Breast epithelium (tissue), 4 donors: ENCODE data around the gene KCNK2. TPM values are rescaled to one million over a fixed set of nuclear protein-coding genes. Genes with fewer than 3 reads are reported as not detected.

ENCODE experiments used
- DNase-seq, 2 donors: peaks; one replicate each; pipeline ENCODE4 v3.0.0-alpha.2; 2019; ENCODE audit warnings: low spot score in 2 of 2
- H3K27ac ChIP-seq, 2 donors: fragments of 200-600 bp; sonication (generic) in 1 of 2; one replicate each; pipeline ENCODE4 v1.5.1; 2016 to 2019; ENCODE audit warnings: mild to moderate bottlenecking in 1 of 2
- H3K27me3 ChIP-seq, 2 donors: fragments of 200-600 bp; sonication (generic) in 1 of 2; one replicate each; pipeline versions ENCODE4 v1.5.1 to v1.6.0; 2017 to 2019; ENCODE audit warnings: control low read depth in 1 of 2, mild to moderate bottlenecking in 1 of 2
- H3K36me3 ChIP-seq: fragments of 200-600 bp; one replicate; pipeline ENCODE4 v1.5.1; 2019
- H3K4me1 ChIP-seq, 2 donors: fragments of 200-600 bp; sonication (generic); one replicate each; pipeline ENCODE4 v1.5.1; 2016 to 2019; ENCODE audit warnings: control low read depth in 1 of 2
- H3K4me3 ChIP-seq, 3 donors: fragments of 200-600 bp; sonication (generic); 1 replicate in 2 of 3; 2 replicates in 1 of 3; pipeline ENCODE4 v1.5.1; 2016 to 2019; ENCODE audit warnings: mild to moderate bottlenecking in 3 of 3, moderate library complexity in 2 of 3
- H3K9me3 ChIP-seq, 2 donors: fragments of 200-600 bp; sonication (generic) in 1 of 2; one replicate each; pipeline ENCODE4 v1.5.1; 2016 to 2019; ENCODE audit warnings: control low read depth in 1 of 2
- CTCF ChIP-seq, 3 donors: fragments of 450-650 bp; IDR thresholded peaks; one replicate each; pipeline ENCODE4 v1.5.1; 2016 to 2017; ENCODE audit warnings: antibody characterized with exemption in 3 of 3, mild to moderate bottlenecking in 3 of 3, moderate library complexity in 3 of 3
- POLR2A ChIP-seq: fragments of 450-650 bp; IDR thresholded peaks from one replicate; pipeline ENCODE4 v1.6.1; 2016; ENCODE audit warnings: antibody characterized with exemption, mild to moderate bottlenecking, moderate library complexity
- POLR2AphosphoS5 ChIP-seq, 3 donors: sonication (generic); formaldehyde crosslinking; IDR thresholded peaks; one replicate each; pipeline ENCODE4 v1.6.1; 2017; ENCODE audit warnings: antibody characterized with exemption in 3 of 3
- intact Hi-C: fragments of 100-400 bp; cut with DNase I; formaldehyde crosslinking; loops from one replicate; pipeline ENCODE4 v1.15.1; 2023; ENCODE audit warnings: low total_unique reads
- total RNA-seq, 3 donors: library from RNA; depleted of rRNA; stranded (reverse); fragments of >200 nt; gene quantifications; one replicate each; pipeline ENCODE4 v1.1.0, GENCODE V29; 2016

KCNK2 gene
- total RNA-seq, 3 donors from 2014 or later: 12.1 to 23.6 (median 12.5) TPM

- H3K27me3 ChIP-seq: no peaks in the 10 kb centered on the region
- intact Hi-C loops: no loop called here
- H3K4me1 ChIP-seq: no peaks in the 10 kb centered on the region
- no peaks in the 10 kb centered on the region for H3K9me3 ChIP-seq
- no peaks in the 10 kb centered on the region for H3K36me3 ChIP-seq
- no peak overlapping the region for H3K27ac ChIP-seq
- TF ChIP-seq CTCF (IDR thresholded peaks at IDR 0.05): no peak
- TF ChIP-seq POLR2AphosphoS5 (IDR thresholded peaks at IDR 0.05): no peak
- no peak for TF ChIP-seq POLR2A
- DNase-seq: no peak
- H3K4me3 ChIP-seq: no peak overlapping the region
These were observed 115.5 kb downstream of the KCNK2 start for GRCh38 chr1:215198021-215198420.

- Histone ChIP-seq H3K9me3 (no peaks in the 10 kb centered on the region), H3K36me3 (no peaks in the 10 kb centered on the region), H3K4me1 (no peaks in the 10 kb centered on the region), H3K4me3 (no peak overlapping the region), H3K27me3 (no peaks in the 10 kb centered on the region), H3K27ac (no peak overlapping the region)
- TF ChIP-seq POLR2AphosphoS5 (IDR thresholded peaks at IDR 0.05) (no peak), CTCF (IDR thresholded peaks at IDR 0.05) (no peak), POLR2A (no peak)
- no peak for DNase-seq
- intact Hi-C loops: no loop called here
These were observed 117.6 kb downstream of the KCNK2 start for GRCh38 chr1:215200121-215200520.

- H3K4me3 ChIP-seq: no peak overlapping the region
- H3K27me3 ChIP-seq: no peaks in the 10 kb centered on the region
- TF ChIP-seq POLR2A (no peak), CTCF (IDR thresholded peaks at IDR 0.05) (no peak), POLR2AphosphoS5 (IDR thresholded peaks at IDR 0.05) (no peak)
- DNase-seq: no peak
- H3K36me3 ChIP-seq: no peaks in the 10 kb centered on the region
- H3K4me1 ChIP-seq: no peaks in the 10 kb centered on the region
- no peaks in the 10 kb centered on the region for H3K9me3 ChIP-seq
- intact Hi-C loops: no loop called here
- no peak overlapping the region for H3K27ac ChIP-seq
These were observed 118.7 kb downstream of the KCNK2 start for GRCh38 chr1:215201283-215201682.

GRCh38 chr1:215202868-215203267 is 120.3 kb downstream of the KCNK2 start:
- H3K27me3 ChIP-seq: no peaks in the 10 kb centered on the region
- no peaks in the 10 kb centered on the region for H3K9me3 ChIP-seq
- no peaks in the 10 kb centered on the region for H3K4me1 ChIP-seq
- no peak overlapping the region for H3K27ac ChIP-seq
- DNase-seq: no peak
- TF ChIP-seq POLR2AphosphoS5 (IDR thresholded peaks at IDR 0.05) (no peak), CTCF (IDR thresholded peaks at IDR 0.05) (no peak), POLR2A (no peak)
- intact Hi-C loops: no loop called here
- no peak overlapping the region for H3K4me3 ChIP-seq
- H3K36me3 ChIP-seq: no peaks in the 10 kb centered on the region

- Histone ChIP-seq H3K27ac (no peak overlapping the region), H3K36me3 (no peaks in the 10 kb centered on the region), H3K4me3 (no peak overlapping the region), H3K9me3 (no peaks in the 10 kb centered on the region), H3K27me3 (no peaks in the 10 kb centered on the region), H3K4me1 (no peaks in the 10 kb centered on the region)
- no peak for DNase-seq
- TF ChIP-seq POLR2AphosphoS5 (IDR thresholded peaks at IDR 0.05) (no peak), POLR2A (no peak), CTCF (IDR thresholded peaks at IDR 0.05) (no peak)
- intact Hi-C loops: no loop called here
These were observed 127.6 kb downstream of the KCNK2 start for GRCh38 chr1:215210167-215210566.
